HepG2 (cell line): ENCODE results near the gene PTPN5. TPM values are rescaled to one million over a fixed set of nuclear protein-coding genes. Genes with fewer than 3 reads are reported as not detected.
A peak's percentile ranks its signal among the peaks of the same experiment; 100 is the strongest.

Source experiments
- ATM ChIP-seq: fragments of 450-650 bp; IDR thresholded peaks from 2 replicates; pipeline ENCODE4 v1.7.1; 2017; ENCODE audit warnings: mild to moderate bottlenecking, borderline replicate concordance
- FOXJ3 ChIP-seq: sonication (generic); formaldehyde crosslinking; IDR thresholded peaks from 2 replicates; pipeline ENCODE4 v1.4.0; 2020; ENCODE audit warnings: missing genetic modification reagents, mild to moderate bottlenecking, borderline replicate concordance
- HIC2 ChIP-seq: sonication (generic); formaldehyde crosslinking; IDR thresholded peaks from 2 replicates; pipeline ENCODE4 v1.9.0; 2022; ENCODE audit warnings: low read depth, missing genetic modification reagents
- IKZF5 ChIP-seq: IDR thresholded peaks from 2 replicates; pipeline ENCODE4 v1.6.1; 2018; ENCODE audit warnings: missing genetic modification reagents, mild to moderate bottlenecking, missing compliant biosample characterization
- MLXIP ChIP-seq: sonication (generic); formaldehyde crosslinking; IDR thresholded peaks from 2 replicates; pipeline ENCODE4 v1.9.0; 2021; ENCODE audit warnings: missing genetic modification reagents, borderline replicate concordance
- MYC ChIP-seq: sonication (generic); formaldehyde crosslinking; IDR thresholded peaks from 2 replicates; pipeline ENCODE4 v1.9.0; 2021; ENCODE audit warnings: missing genetic modification reagents, borderline replicate concordance
- RARA ChIP-seq: IDR thresholded peaks from 2 replicates; pipeline ENCODE4 v1.6.1; 2016; ENCODE audit warnings: missing genetic modification reagents, missing compliant biosample characterization
- RBFOX2 ChIP-seq: fragments of 200-400 bp; formaldehyde crosslinking; IDR thresholded peaks from 2 replicates; pipeline ENCODE4 v1.6.1; 2017; ENCODE audit warnings: low read depth, mild to moderate bottlenecking, low read length
- RERE ChIP-seq: IDR thresholded peaks from 2 replicates; pipeline ENCODE4 v1.6.1; 2016; ENCODE audit warnings: low read depth, missing genetic modification reagents, missing compliant biosample characterization
- RFX5 ChIP-seq: IDR thresholded peaks from 2 replicates; pipeline ENCODE4 v1.6.1; 2011; ENCODE audit warnings: low read depth, low read length, improper control_type of control experiment
- ZXDC ChIP-seq: sonication (generic); formaldehyde crosslinking; IDR thresholded peaks from 2 replicates; pipeline ENCODE4 v1.5.0; 2020; ENCODE audit warnings: mild to moderate bottlenecking, missing genetic modification reagents
- polyA plus RNA-seq, 8 experiments: library from polyadenylated mRNA; depleted of rRNA in 3 of 8; stranded (reverse) in 7 of 8; unstranded in 1 of 8; fragments of >200 nt; fragmentation: Illumina TruSeq in 4 of 8; extraction: Trizol in 4 of 8; gene quantifications; 2 replicates each; pipeline versions ENCODE4 v1.2.1 to v1.2.3, GENCODE V29; 2011 to 2016; ENCODE audit warnings: low read depth in 4 of 8, missing spikeins in 1 of 8, mixed read lengths in 1 of 8; ENCODE audit not compliant: insufficient read depth in 1 of 8
- total RNA-seq, 5 experiments: library from RNA; depleted of rRNA; stranded (reverse); fragments of >200 nt; fragmentation: Illumina TruSeq; extraction: Trizol; gene quantifications; 2 replicates each; pipeline ENCODE4 v1.2.3, GENCODE V29; 2016; ENCODE audit warnings: low read depth in 1 of 5

The PTPN5 gene
- total and polyA plus RNA-seq, 2 of the 13 experiments (the other 11 are each of a cell fraction or from before 2014, with no cell fraction given) = not detected

GRCh38 chr11:18698341-18699268 lies 93.0 kb downstream of the PTPN5 start, which contains the start of gene TMEM86A (continued):
- TF ChIP-seq MLXIP (CRISPR knock-in tag) (no peak), ATM (no peak), HIC2 (no peak), RFX5 (peak; percentile 66), RERE (0 out of 2 replicates have a peak, but pooled peaks have one; percentile 31), MYC (CRISPR knock-in tag) (no peak), IKZF5 (CRISPR knock-in tag) (0 out of 2 replicates have a peak, but pooled peaks have one; percentile 35), FOXJ3 (CRISPR knock-in tag) (no peak), RBFOX2 (0 out of 2 replicates have a peak, but pooled peaks have one; percentile 34), ZXDC (CRISPR knock-in tag) (no peak), RARA (CRISPR knock-in tag) (peak; percentile 98)
